ENCODE data around the gene PML. TPM values are rescaled to one million over a fixed set of nuclear protein-coding genes. Genes with fewer than 3 reads are reported as not detected.

Gene PML
- total RNA-seq, 2 experiments from 2014 or later: 72.6 to 75.4 TPM

DNA sequence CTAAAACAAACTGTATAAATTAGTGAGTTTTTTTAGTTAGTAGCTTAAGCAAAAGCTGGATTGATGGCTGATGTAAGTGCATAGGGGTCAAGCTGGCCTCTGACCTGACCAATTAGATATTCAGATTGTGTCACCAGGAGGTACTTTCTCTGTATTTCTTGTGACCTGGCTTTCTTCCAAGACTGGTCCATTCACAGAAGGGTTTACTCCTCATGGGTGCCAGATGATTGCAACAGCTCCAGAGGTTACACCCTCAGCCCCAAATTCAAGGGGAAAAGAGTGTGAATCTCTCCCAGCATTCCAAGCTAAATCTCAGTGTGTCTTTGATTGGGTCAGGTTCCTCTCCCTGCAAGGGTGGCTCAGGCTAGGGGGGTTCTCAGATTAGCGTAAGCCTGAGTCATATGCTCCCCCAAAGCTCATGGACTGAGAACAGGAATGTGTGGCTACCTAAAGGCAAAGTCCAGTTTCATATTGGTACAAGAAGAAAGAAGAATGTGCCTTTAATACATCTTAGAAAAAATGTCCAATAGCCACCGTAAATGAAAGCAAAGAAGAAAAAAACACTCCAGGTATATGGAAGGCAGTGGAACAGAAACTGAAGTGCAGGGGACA is 16.5 kb downstream of the PML start:
- Mint-ChIP-seq H3K9me3 (ENCODE audit: low read depth) (peaks cover 4% of the 10 kb centered on the region), H3K4me3 (no peak overlapping the region), H3K4me1 (peaks cover 58% of the 10 kb centered on the region), H3K27me3 (no peaks in the 10 kb centered on the region), H3K27ac (no peak overlapping the region), H3K36me3 (ENCODE audit: low read depth) (peaks cover 46% of the 10 kb centered on the region)
- CTCF ChIA-PET: interaction anchor here (0.6 to 2.9 kb wide), 3 partner anchors 39 to 355 kb away, joined by 3 to 13 read pairs (median 3); no protein-coding TSS in a partner anchor
- ATAC-seq (no peak), DNase-seq (no peak)
- intact Hi-C loops (cut with DNase I, micrococcal nuclease): no loop called here
- POLR2A ChIA-PET: no interaction called here

DNA sequence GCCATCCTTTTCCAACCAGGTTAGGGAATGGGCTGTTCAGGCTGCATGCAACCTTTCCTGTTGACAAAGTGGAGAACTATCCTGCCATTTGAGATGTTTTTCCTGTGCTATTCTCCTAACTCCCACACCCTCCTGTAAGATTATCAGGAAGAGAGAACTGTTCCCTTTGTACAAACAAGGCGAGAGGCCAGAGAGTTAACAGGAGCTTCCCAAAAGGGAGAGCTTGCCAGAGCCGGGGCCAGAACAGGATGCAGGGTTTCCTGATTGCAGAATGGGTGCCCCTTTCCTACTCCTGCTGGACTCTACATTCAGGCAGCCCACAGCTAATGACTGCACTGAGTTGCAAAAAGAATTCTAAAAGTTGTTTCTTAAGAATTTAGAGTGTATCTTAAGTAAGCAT is 17.1 kb downstream of the PML start:
- H3K9me3 Mint-ChIP-seq (ENCODE audit: low read depth): peaks cover under 1% of the 10 kb centered on the region
- no peak overlapping the region for H3K27ac Mint-ChIP-seq
- peaks cover 53% of the 10 kb centered on the region for H3K4me1 Mint-ChIP-seq
- DNase-seq (no peak), ATAC-seq (no peak)
- H3K4me3 Mint-ChIP-seq: no peak overlapping the region
- ChIA-PET POLR2A (no interaction called here), CTCF (interaction anchor here (0.6 to 2.9 kb wide), 3 partner anchors 40 to 355 kb away, joined by 3 to 13 read pairs (median 3); no protein-coding TSS in a partner anchor)
- intact Hi-C loops (cut with DNase I, micrococcal nuclease): no loop called here
- H3K36me3 Mint-ChIP-seq (ENCODE audit: low read depth): peaks cover 42% of the 10 kb centered on the region
- no peaks in the 10 kb centered on the region for H3K27me3 Mint-ChIP-seq

DNA sequence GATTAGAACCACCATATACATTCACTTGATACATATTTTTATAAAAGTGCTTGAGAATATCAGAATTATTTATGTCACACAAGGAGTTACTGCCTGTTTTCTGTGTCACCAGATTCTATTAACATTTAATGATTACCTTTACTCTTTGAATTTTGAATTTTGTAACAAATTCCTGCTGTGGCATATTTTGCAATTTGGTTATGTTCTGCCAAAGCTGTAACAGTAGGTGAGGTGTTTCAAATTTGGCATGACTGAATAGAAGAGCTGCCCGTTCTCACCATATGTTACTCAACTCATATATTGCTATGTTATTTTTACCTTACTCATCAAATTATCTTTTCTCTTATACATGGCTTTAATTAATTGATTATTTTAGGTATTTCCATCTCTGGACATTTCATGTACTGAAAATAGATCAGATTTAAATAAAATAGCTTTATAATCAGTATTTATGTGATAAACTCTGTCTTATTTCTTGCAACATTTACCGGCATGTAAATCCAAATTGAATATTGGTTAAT is 18.9 kb downstream of the PML start:
- Mint-ChIP-seq H3K36me3 (ENCODE audit: low read depth) (peaks cover 26% of the 10 kb centered on the region), H3K27ac (no peak overlapping the region), H3K4me1 (peaks cover 36% of the 10 kb centered on the region), H3K4me3 (no peak overlapping the region), H3K27me3 (no peaks in the 10 kb centered on the region), H3K9me3 (ENCODE audit: low read depth) (no peaks in the 10 kb centered on the region)
- no peak for DNase-seq
- POLR2A ChIA-PET: interaction anchor here (0.7 kb wide), 1 partner anchor 65 kb away, joined by 3 read pairs; no protein-coding TSS in a partner anchor
- ATAC-seq: no peak
- CTCF ChIA-PET: interaction anchor here (1.1 to 1.3 kb wide), 2 partner anchors 34 to 40 kb away, joined by 4 read pairs; no protein-coding TSS in a partner anchor
- intact Hi-C loops (cut with DNase I, micrococcal nuclease): no loop called here

DNA sequence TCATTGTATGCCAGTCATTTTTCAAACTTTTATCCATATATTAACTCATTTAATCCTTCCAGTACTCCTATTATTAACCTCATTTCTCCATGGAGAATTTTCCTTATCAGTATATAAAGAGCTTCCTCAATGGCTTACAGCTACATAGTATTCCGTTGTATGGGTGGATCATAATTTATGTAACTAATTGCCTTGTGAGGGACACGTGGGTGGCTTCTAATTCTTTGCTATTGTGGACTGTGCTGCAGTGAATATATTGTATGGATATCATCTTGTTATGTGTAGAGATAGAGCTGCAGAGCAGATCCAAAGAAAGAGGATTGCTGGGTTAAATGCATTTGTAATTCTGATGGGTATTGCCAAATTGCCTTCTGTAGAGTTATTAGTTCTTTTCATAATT is 25.2 kb downstream of the PML start:
- Mint-ChIP-seq H3K27ac (no peak overlapping the region), H3K36me3 (ENCODE audit: low read depth) (peaks cover 24% of the 10 kb centered on the region), H3K27me3 (no peaks in the 10 kb centered on the region), H3K9me3 (ENCODE audit: low read depth) (no peaks in the 10 kb centered on the region), H3K4me3 (no peak overlapping the region), H3K4me1 (peaks cover 15% of the 10 kb centered on the region)
- ATAC-seq (no peak), DNase-seq (no peak)
- ChIA-PET CTCF (interaction anchor here (1.1 kb wide), 1 partner anchor 33 kb away, joined by 4 read pairs; no protein-coding TSS in a partner anchor), POLR2A (no interaction called here)
- intact Hi-C loops (cut with DNase I, micrococcal nuclease): no loop called here

DNA sequence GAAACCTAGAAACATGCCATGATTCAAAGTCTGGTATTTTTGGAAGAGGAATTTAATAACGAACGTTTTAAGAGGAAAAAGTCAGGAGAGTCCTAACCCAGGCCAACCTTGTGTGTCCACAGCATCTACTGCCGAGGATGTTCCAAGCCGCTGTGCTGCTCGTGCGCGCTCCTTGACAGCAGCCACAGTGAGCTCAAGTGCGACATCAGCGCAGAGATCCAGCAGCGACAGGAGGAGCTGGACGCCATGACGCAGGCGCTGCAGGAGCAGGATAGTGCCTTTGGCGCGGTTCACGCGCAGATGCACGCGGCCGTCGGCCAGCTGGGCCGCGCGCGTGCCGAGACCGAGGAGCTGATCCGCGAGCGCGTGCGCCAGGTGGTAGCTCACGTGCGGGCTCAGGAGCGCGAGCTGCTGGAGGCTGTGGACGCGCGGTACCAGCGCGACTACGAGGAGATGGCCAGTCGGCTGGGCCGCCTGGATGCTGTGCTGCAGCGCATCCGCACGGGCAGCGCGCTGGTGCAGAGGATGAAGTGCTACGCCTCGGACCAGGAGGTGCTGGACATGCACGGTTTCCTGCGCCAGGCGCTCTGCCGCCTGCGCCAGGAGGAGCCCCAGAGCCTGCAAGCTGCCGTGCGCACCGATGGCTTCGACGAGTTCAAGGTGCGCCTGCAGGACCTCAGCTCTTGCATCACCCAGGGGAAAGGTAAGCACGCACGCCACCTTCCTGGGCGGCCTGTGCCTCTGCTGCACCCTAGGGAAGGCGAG is 28.4 kb downstream of the PML start:
- Mint-ChIP-seq H3K4me1 (peaks cover 12% of the 10 kb centered on the region), H3K36me3 (ENCODE audit: low read depth) (peaks cover 31% of the 10 kb centered on the region), H3K4me3 (no peak overlapping the region), H3K9me3 (ENCODE audit: low read depth) (no peaks in the 10 kb centered on the region), H3K27me3 (no peaks in the 10 kb centered on the region), H3K27ac (no peak overlapping the region)
- POLR2A ChIA-PET: no interaction called here
- DNase-seq (no peak), ATAC-seq (no peak)
- intact Hi-C loops (cut with DNase I, micrococcal nuclease): no loop called here
- CTCF ChIA-PET: interaction anchor here (0.8 to 1.3 kb wide), 2 partner anchors 28 to 50 kb away, joined by 3 read pairs; partner anchors contain the start of gene PML

DNA sequence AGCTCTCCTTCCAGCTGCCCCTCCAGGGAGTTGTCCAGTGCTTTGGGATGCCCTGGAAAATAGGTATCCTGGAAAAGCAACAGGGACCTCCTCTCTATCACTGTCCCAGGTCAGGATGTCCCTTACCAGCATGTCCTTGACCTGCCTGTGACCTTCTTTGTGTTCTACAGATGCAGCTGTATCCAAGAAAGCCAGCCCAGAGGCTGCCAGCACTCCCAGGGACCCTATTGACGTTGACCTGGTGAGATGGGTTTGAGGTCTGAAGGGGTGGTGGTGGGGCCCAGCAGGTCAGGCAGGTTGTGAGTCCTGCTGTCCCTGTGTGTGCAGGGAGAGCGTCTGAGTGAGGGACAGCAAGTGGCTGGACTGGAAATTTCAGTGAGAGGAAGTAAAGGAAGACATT is 30.2 kb downstream of the PML start:
- ChIA-PET POLR2A (no interaction called here), CTCF (interaction anchor here (0.6 to 1.6 kb wide), 5 partner anchors 9 to 53 kb away, joined by 3 to 8 read pairs (median 3); no protein-coding TSS in a partner anchor)
- DNase-seq (no peak), ATAC-seq (no peak)
- H3K4me1 Mint-ChIP-seq: peaks cover 12% of the 10 kb centered on the region
- intact Hi-C loops (cut with DNase I, micrococcal nuclease): no loop called here
- no peaks in the 10 kb centered on the region for H3K27me3 Mint-ChIP-seq
- H3K9me3 Mint-ChIP-seq (ENCODE audit: low read depth): no peaks in the 10 kb centered on the region
- H3K27ac Mint-ChIP-seq: no peak overlapping the region
- no peak overlapping the region for H3K4me3 Mint-ChIP-seq
- H3K36me3 Mint-ChIP-seq (ENCODE audit: low read depth): peaks cover 36% of the 10 kb centered on the region

DNA sequence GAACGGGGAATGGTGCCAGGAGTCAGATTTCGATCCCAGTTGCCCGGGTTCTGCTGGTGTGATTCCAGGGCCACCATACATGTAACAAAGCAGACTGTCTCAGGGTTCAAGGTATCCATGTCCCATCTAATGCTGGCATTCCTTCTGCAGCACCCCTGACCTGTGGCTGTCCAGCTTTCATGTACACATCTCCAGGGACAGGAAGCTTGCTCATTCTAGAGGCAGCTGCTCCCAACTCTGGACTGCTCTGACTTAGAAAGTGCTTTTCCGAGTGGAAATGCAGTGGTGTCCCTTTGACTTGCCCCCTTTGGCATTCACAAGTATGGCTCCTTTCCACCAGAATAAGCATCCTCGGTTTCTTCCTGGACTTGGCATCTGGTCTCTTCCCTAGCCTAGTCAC is 30.9 kb downstream of the PML start:
- Mint-ChIP-seq H3K9me3 (ENCODE audit: low read depth) (no peaks in the 10 kb centered on the region), H3K4me3 (no peak overlapping the region), H3K36me3 (ENCODE audit: low read depth) (peaks cover 36% of the 10 kb centered on the region), H3K27ac (no peak overlapping the region), H3K27me3 (no peaks in the 10 kb centered on the region), H3K4me1 (peaks cover 12% of the 10 kb centered on the region)
- intact Hi-C loops (cut with DNase I, micrococcal nuclease): no loop called here
- DNase-seq (no peak), ATAC-seq (no peak)
- ChIA-PET CTCF (interaction anchor here (1.2 to 1.6 kb wide), 2 partner anchors 21 to 23 kb away, joined by 3 to 8 read pairs; no protein-coding TSS in a partner anchor), POLR2A (no interaction called here)

DNA sequence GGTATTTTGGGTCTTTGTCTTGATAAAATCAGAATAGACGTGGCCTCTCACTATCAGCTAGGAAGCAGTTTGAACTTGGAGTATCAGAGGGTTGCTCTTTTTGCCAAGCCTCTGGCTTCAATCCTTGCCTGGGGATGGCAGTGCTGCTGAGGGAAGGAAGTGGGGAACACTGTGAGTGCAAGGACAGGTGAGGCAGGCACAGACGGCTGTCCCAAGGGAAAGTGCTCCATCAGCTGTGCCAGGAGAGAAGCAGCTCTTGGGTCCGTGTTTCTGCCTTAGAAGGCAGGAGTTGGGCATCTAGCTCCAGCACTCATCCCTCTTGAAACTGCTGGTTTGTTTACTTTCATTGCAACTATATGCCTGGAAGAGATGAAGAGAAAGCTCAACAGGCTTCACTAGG is 33.2 kb downstream of the PML start:
- DNase-seq: no peak
- POLR2A ChIA-PET: no interaction called here
- no peaks in the 10 kb centered on the region for H3K27me3 Mint-ChIP-seq
- H3K4me3 Mint-ChIP-seq: no peak overlapping the region
- H3K27ac Mint-ChIP-seq: no peak overlapping the region
- H3K9me3 Mint-ChIP-seq (ENCODE audit: low read depth): no peaks in the 10 kb centered on the region
- CTCF ChIA-PET: interaction anchor here (0.7 to 1.5 kb wide), 5 partner anchors 12 to 58 kb away, joined by 3 to 8 read pairs (median 4); no protein-coding TSS in a partner anchor
- H3K4me1 Mint-ChIP-seq: peaks cover 4% of the 10 kb centered on the region
- ATAC-seq: no peak
- intact Hi-C loops (cut with DNase I, micrococcal nuclease): no loop called here
- H3K36me3 Mint-ChIP-seq (ENCODE audit: low read depth): peaks cover 27% of the 10 kb centered on the region

DNA sequence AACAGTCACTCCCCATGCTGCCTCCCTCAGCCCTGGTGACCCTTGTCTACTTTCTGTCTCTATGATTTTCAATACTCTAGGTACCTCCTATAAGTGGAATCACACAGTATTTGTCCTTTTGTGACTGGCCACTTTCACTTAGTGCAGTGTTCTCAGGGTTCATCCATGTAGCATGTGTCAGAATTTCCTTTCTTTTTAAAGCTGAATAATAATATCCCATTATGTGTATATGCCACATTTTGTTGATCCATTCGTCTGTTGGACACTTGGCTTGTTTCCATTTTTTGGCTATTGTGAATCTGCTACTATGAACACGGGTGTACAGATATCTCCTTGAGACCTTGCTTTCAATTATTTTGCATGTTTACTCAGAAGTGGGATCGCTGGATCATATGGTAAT is 34.1 kb downstream of the PML start:
- H3K4me1 Mint-ChIP-seq: no peaks in the 10 kb centered on the region
- ATAC-seq (no peak), DNase-seq (no peak)
- no peaks in the 10 kb centered on the region for H3K27me3 Mint-ChIP-seq
- POLR2A ChIA-PET: no interaction called here
- intact Hi-C loops (cut with DNase I, micrococcal nuclease): no loop called here
- no peak overlapping the region for H3K4me3 Mint-ChIP-seq
- H3K9me3 Mint-ChIP-seq (ENCODE audit: low read depth): no peaks in the 10 kb centered on the region
- CTCF ChIA-PET: interaction anchor here (0.5 to 1.0 kb wide), 2 partner anchors 11 to 26 kb away, joined by 3 to 4 read pairs; no protein-coding TSS in a partner anchor
- H3K27ac Mint-ChIP-seq: no peak overlapping the region
- H3K36me3 Mint-ChIP-seq (ENCODE audit: low read depth): peaks cover 26% of the 10 kb centered on the region

DNA sequence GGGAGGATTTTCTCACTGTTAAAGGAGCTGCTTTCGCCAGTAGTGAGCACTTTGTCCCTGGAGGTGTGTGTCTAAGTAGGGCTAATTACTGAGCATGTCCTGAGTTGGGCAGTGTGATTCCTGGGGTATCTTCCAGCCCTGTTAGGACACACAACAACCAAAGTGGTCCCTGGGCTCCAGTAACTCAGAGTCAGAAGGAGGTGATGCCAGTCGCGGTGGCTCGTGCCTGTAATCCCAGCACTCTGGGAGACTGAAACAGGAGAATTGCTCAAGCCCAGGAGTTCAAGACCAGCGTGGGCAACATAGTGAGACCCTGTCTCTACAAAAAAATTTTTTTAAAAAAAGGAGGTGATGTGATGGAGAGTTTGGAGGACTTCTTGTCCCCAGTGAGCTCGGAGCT is 37.5 kb downstream of the PML start:
- ATAC-seq (no peak), DNase-seq (no peak)
- H3K9me3 Mint-ChIP-seq (ENCODE audit: low read depth): no peaks in the 10 kb centered on the region
- CTCF ChIA-PET: interaction anchor here (1.1 kb wide), 1 partner anchor 12 kb away, joined by 4 read pairs; no protein-coding TSS in a partner anchor
- H3K36me3 Mint-ChIP-seq (ENCODE audit: low read depth): peaks cover 25% of the 10 kb centered on the region
- intact Hi-C loops (cut with DNase I, micrococcal nuclease): no loop called here
- no peak overlapping the region for H3K27ac Mint-ChIP-seq
- POLR2A ChIA-PET: no interaction called here
- no peaks in the 10 kb centered on the region for H3K4me1 Mint-ChIP-seq
- no peaks in the 10 kb centered on the region for H3K27me3 Mint-ChIP-seq
- no peak overlapping the region for H3K4me3 Mint-ChIP-seq

DNA sequence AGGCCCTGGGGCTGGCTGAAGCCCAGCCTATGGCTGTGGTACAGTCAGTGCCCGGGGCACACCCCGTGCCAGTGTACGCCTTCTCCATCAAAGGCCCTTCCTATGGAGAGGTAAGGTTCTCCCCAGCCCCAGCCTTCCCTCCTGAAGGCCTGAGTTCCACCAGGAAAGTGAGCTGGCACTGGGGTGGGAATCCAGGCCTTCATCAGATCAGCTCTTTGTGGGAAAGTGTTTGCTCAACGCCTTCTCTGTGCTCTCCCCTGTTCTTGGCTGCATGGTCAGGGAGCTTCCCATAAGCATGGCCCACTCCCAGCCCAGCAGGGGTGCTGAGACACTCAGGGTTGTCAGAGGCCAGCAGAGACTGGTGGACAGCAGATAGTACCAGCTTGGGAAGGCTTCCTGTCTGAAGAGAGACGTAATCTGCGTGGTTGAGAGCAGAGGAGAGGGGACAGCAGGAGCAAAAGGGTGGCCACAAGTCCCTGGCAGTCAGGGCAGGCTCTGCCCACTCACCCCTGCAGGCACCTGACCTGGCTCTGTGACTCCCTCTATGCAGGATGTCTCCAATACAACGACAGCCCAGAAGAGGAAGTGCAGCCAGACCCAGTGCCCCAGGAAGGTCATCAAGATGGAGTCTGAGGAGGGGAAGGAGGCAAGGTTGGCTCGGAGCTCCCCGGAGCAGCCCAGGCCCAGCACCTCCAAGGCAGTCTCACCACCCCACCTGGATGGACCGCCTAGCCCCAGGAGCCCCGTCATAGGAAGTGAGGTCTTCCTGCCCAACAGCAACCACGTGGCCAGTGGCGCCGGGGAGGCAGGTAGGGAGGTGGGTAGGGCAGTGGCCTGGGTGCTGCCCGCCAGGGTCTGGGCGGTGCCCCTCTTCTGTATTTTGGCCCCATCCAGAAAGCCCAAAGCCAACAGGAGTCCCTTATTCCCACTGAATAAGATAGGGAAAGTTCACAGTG is 38.4 kb downstream of the PML start:
- no peaks in the 10 kb centered on the region for H3K9me3 Mint-ChIP-seq (ENCODE audit: low read depth)
- H3K27me3 Mint-ChIP-seq: no peaks in the 10 kb centered on the region
- H3K4me1 Mint-ChIP-seq: no peaks in the 10 kb centered on the region
- ChIA-PET POLR2A (no interaction called here), CTCF (interaction anchor here (1.1 kb wide), 1 partner anchor 12 kb away, joined by 4 read pairs; no protein-coding TSS in a partner anchor)
- intact Hi-C loops (cut with DNase I, micrococcal nuclease): no loop called here
- DNase-seq (no peak), ATAC-seq (no peak)
- no peak overlapping the region for H3K27ac Mint-ChIP-seq
- peaks cover 29% of the 10 kb centered on the region for H3K36me3 Mint-ChIP-seq (ENCODE audit: low read depth)
- H3K4me3 Mint-ChIP-seq: no peak overlapping the region
